Measurements from ENCODE around the gene SMG5. TPM values are rescaled to one million over a fixed set of nuclear protein-coding genes. Genes with fewer than 3 reads are reported as not detected.

Gene SMG5
- total and polyA plus RNA-seq, 2 donors (not counting 1 experiment from before 2014, with no cell fraction given): 53.5 to 77.0 TPM

- ChIA-PET CTCF (interaction anchor here (0.6 to 1.5 kb wide), 6 partner anchors 11 to 229 kb away, joined by 3 to 4 read pairs (median 3); partner anchors contain the start of gene UBQLN4), POLR2A (interaction anchor here (2.2 to 2.8 kb wide), 2 partner anchors 10 to 69 kb away, joined by 5 to 9 read pairs; partner anchors contain the start of gene PMF1)
- peak; percentile 44 for DNase-seq
- Histone ChIP-seq H3K27me3 (replicated peaks in 1 of 4; ENCODE audit: control extremely low read depth in 1 of 4, control insufficient read depth in 3 of 4, insufficient read depth in 4 of 4, low read length in 3 of 4) (no peaks in the 10 kb centered on the region), H3K9me3 (ENCODE audit: control extremely low read depth in 1 of 3, control insufficient read depth in 2 of 3, insufficient read depth in 1 of 3, low read length in 2 of 3) (no peaks in the 10 kb centered on the region), H3K4me1 (ENCODE audit: control insufficient read depth in 2 of 2, insufficient read depth in 2 of 2, low read length in 2 of 2) (peaks cover 20 to 28% of the 10 kb centered on the region in 2 donors), H4K20me1 (ENCODE audit: control insufficient read depth, insufficient read depth, low read length, poor library complexity, severe bottlenecking) (peaks cover 24% of the 10 kb centered on the region), H3K79me2 (ENCODE audit: control insufficient read depth, insufficient read depth, low read length) (peaks cover 63% of the 10 kb centered on the region), H3K27ac (ENCODE audit: low read length in 2 of 2) (peak overlapping the region; percentile 79 to 89), H3K4me2 (replicated peaks; ENCODE audit: low read depth, low read length, poor library complexity, severe bottlenecking) (peak overlapping the region; percentile 80), H3K9ac (ENCODE audit: low read length) (peak overlapping the region; percentile 91), H3K36me3 (replicated peaks in 1 of 2; ENCODE audit: control extremely low read depth in 1 of 2, control insufficient read depth in 1 of 2, extremely low read depth in 1 of 2, insufficient read depth in 2 of 2, low read length in 1 of 2) (peaks cover 0 to 26% of the 10 kb centered on the region in 2 experiments), H2AFZ (ENCODE audit: insufficient read depth, low read depth, low read length, poor library complexity, severe bottlenecking) (peak overlapping the region; percentile 86), H3K4me3 (ENCODE audit: control extremely low read depth in 1 of 5, extremely low read depth in 1 of 5, insufficient read depth in 1 of 5, low read depth in 2 of 5, low read length in 4 of 5) (peak overlapping the region; percentile 74 to 96 (median 83))
- H3K27ac Mint-ChIP-seq: peak overlapping the region; percentile 98
- H3K9me3 Mint-ChIP-seq (ENCODE audit: insufficient read depth): no peaks in the 10 kb centered on the region
- peaks cover 39% of the 10 kb centered on the region for H3K4me1 Mint-ChIP-seq
- intact Hi-C loops (cut with micrococcal nuclease): loop anchor here (1.0 to 5.0 kb wide), 6 partner anchors 56 to 1955 kb away; partner anchors contain the start of genes ATP8B2, CCT3, LAMTOR2 and PMF1
- ATAC-seq (ENCODE audit: low read depth): no peak
- H3K27me3 Mint-ChIP-seq: no peaks in the 10 kb centered on the region
- peak overlapping the region; percentile 98 for H3K4me3 Mint-ChIP-seq
- TF ChIP-seq CTCF (IDR thresholded peaks at IDR 0.05): no peak
- no peak for TF ChIP-seq EZH2 (IDR thresholded peaks at IDR 0.05; ENCODE audit: borderline replicate concordance, insufficient read depth, low read depth, low read length, poor library complexity, severe bottlenecking)
- 7% methylated on average over 18 of the region's 22 CpGs for WGBS (ENCODE audit: insufficient coverage)
Observed at GRCh38 chr1:156281693-156282478, 739 bp downstream of the SMG5 start.

Measured in B cell (primary cell).